GM12872 (cell line): Measurements from ENCODE around the gene MARCHF2.

Experiments
- CTCF ChIP-seq: IDR thresholded peaks from 3 replicates; pipeline ENCODE4 v1.5.1; 2011; ENCODE audit warnings: low read depth, mild to moderate bottlenecking, low read length, moderate library complexity; ENCODE audit not compliant: insufficient read depth

The MARCHF2 gene

GRCh38 chr19:8460516-8461298, 47.6 kb downstream of the MARCHF2 start:
- TF ChIP-seq CTCF: no peak

DNA sequence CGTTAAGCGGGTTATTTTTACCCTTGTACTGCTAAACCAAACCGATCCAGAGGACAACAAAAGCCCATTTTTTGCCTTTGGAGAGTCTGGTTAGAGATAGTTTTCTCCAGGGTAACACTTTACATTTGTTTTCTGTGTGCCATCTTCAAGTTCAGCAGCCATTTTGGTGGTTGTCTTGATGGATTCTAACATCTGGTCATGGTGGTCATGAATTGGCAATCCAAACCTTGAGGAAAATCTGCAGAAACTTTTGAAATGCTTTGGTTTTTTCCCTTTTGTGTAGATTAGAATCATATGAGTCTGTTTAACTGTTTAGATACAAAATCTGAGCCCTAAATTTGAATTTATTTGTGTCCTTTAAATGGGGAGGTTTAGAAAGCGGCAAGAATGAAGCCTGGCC, 48.3 kb downstream of the MARCHF2 start:
- TF ChIP-seq CTCF: no peak

- TF ChIP-seq CTCF: no peak
Measured at GRCh38 chr19:8461891-8462290, 48.8 kb downstream of the MARCHF2 start.

- no peak for TF ChIP-seq CTCF
Measured at GRCh38 chr19:8462571-8462970, 49.5 kb downstream of the MARCHF2 start.

GRCh38 chr19:8463365-8463764, 50.3 kb downstream of the MARCHF2 start:
- no peak for TF ChIP-seq CTCF

DNA sequence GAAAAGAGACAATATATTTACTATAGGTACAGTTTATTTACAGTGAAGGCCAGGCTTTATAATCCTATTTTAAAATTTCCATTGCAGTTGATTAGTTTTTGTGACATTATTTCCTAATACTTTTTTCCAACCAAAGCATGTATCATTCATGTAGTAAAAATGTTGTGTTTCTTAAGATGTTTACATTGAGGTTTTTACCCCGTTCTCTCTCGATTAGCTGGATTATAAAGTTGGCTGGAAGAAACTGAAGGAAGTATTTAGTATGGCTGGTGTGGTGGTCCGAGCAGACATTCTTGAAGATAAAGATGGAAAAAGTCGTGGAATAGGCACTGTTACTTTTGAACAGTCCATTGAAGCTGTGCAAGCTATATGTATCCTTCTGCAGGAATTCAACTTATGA, 52.9 kb downstream of the MARCHF2 start:
- TF ChIP-seq CTCF: no peak

- TF ChIP-seq CTCF: no peak
Measured at GRCh38 chr19:8468124-8468523, 55.0 kb downstream of the MARCHF2 start.
